Measurements from ENCODE around the gene TAX1BP1.
"Not testable (repeated sequence)": the region's sequence is repeated elsewhere in the genome, so short reads cannot be mapped to it uniquely, and the experiment has no call there.

Gene TAX1BP1

GRCh38 chr7:27739301-27739908 is 557 bp upstream of the TAX1BP1 start:
- no peak for DNase-seq

GRCh38 chr7:27740449-27741086 is 606 bp downstream of the TAX1BP1 start:
- peak; percentile 72 for DNase-seq

- DNase-seq: not testable (repeated sequence)
Observed at GRCh38 chr7:27742091-27742710, 2.2 kb downstream of the TAX1BP1 start.

- DNase-seq: no peak
Observed at GRCh38 chr7:27745064-27745583, 5.2 kb downstream of the TAX1BP1 start.

GRCh38 chr7:27746486-27746885 is 6.5 kb downstream of the TAX1BP1 start:
- DNase-seq: no peak

- DNase-seq: no peak
Observed at GRCh38 chr7:27746978-27747377, 7.0 kb downstream of the TAX1BP1 start.

- no peak for DNase-seq
Observed at GRCh38 chr7:27747589-27748368, 7.8 kb downstream of the TAX1BP1 start.

- DNase-seq: no peak
Observed at GRCh38 chr7:27750316-27750715, 10.4 kb downstream of the TAX1BP1 start.

- DNase-seq: no peak
Observed at GRCh38 chr7:27751888-27752660, 12.1 kb downstream of the TAX1BP1 start.

GRCh38 chr7:27753863-27754262 is 13.9 kb downstream of the TAX1BP1 start:
- DNase-seq: no peak

GRCh38 chr7:27756298-27756697 is 16.3 kb downstream of the TAX1BP1 start:
- DNase-seq: no peak

GRCh38 chr7:27759491-27759890 is 19.5 kb downstream of the TAX1BP1 start:
- no peak for DNase-seq

- no peak for DNase-seq
Observed at GRCh38 chr7:27762062-27762461, 22.1 kb downstream of the TAX1BP1 start.

- no peak for DNase-seq
Observed at GRCh38 chr7:27763983-27764508, 24.1 kb downstream of the TAX1BP1 start.

- no peak for DNase-seq
Observed at GRCh38 chr7:27765841-27766240, 25.9 kb downstream of the TAX1BP1 start.

GRCh38 chr7:27767374-27767773 is 27.4 kb downstream of the TAX1BP1 start:
- no peak for DNase-seq

GRCh38 chr7:27771111-27771510 is 31.1 kb downstream of the TAX1BP1 start:
- no peak for DNase-seq

- no peak for DNase-seq
Observed at GRCh38 chr7:27774717-27775328, 34.9 kb downstream of the TAX1BP1 start.

- no peak for DNase-seq
Observed at GRCh38 chr7:27775782-27776181, 35.8 kb downstream of the TAX1BP1 start.

- no peak for DNase-seq
Observed at GRCh38 chr7:27777662-27778061, 37.7 kb downstream of the TAX1BP1 start.

GRCh38 chr7:27779873-27780272 is 39.9 kb downstream of the TAX1BP1 start:
- no peak for DNase-seq

GRCh38 chr7:27781188-27781587 is 41.2 kb downstream of the TAX1BP1 start:
- no peak for DNase-seq

Data from effector CD8-positive, alpha-beta T cell (primary cell).